Measurements from ENCODE around the gene BICD2.

Gene BICD2

GRCh38 chr9:92664394-92665152 is 100.1 kb downstream of the BICD2 start:
- DNase-seq: no peak

- no peak for DNase-seq
Measured at GRCh38 chr9:92663951-92664350, 100.7 kb downstream of the BICD2 start.

GRCh38 chr9:92663126-92663525 is 101.5 kb downstream of the BICD2 start:
- DNase-seq: no peak

- DNase-seq: no peak
Measured at GRCh38 chr9:92661743-92662142, 102.9 kb downstream of the BICD2 start.
